A673 (cell line): ENCODE results near the gene DMBX1.

Source experiments
- EZH2 ChIP-seq: fragments of 200-600 bp; sonication (generic); IDR thresholded peaks from 2 replicates; pipeline ENCODE4 v1.6.1; 2017; ENCODE audit warnings: borderline replicate concordance, low read depth, mild to moderate bottlenecking, mixed read lengths, antibody characterized with exemption, low read length; ENCODE audit not compliant: poor library complexity, severe bottlenecking
- TF ChIP-seq, protein P1 (sequence below): fragments of 300-800, 200-600 bp; sonication (generic); conservative IDR thresholded peaks from 2 replicates; pipeline ENCODE4 v1.5.1; 2017; ENCODE audit warnings: low read depth, mild to moderate bottlenecking, antibody characterized with exemption, low read length, moderate library complexity, mixed read lengths

GRCh38 chr1:46521414-46521813 is 31.8 kb downstream of the DMBX1 start:
- TF ChIP-seq EZH2, result no peak
- TF ChIP-seq, protein P1, sequence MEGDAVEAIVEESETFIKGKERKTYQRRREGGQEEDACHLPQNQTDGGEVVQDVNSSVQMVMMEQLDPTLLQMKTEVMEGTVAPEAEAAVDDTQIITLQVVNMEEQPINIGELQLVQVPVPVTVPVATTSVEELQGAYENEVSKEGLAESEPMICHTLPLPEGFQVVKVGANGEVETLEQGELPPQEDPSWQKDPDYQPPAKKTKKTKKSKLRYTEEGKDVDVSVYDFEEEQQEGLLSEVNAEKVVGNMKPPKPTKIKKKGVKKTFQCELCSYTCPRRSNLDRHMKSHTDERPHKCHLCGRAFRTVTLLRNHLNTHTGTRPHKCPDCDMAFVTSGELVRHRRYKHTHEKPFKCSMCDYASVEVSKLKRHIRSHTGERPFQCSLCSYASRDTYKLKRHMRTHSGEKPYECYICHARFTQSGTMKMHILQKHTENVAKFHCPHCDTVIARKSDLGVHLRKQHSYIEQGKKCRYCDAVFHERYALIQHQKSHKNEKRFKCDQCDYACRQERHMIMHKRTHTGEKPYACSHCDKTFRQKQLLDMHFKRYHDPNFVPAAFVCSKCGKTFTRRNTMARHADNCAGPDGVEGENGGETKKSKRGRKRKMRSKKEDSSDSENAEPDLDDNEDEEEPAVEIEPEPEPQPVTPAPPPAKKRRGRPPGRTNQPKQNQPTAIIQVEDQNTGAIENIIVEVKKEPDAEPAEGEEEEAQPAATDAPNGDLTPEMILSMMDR, result no peak
